Astrocyte of the cerebellum (primary cell): ENCODE measurements around the gene IREB2.

Experiments used
- DNase-seq: peaks from one replicate; pipeline ENCODE4 v3.0.0-alpha.2; 2011; ENCODE audit warnings: low read depth
- H3K4me3 ChIP-seq: 2 replicates; pipeline ENCODE4 v1.5.1; 2011; ENCODE audit warnings: mild to moderate bottlenecking, low read depth, low read length, moderate library complexity
- CTCF ChIP-seq: IDR thresholded peaks from 2 replicates; pipeline ENCODE4 v1.5.1; 2012; ENCODE audit warnings: low read length, low read depth, moderate library complexity, mild to moderate bottlenecking; ENCODE audit errors: missing control alignments
- in situ Hi-C: cut with HindIII; loops from 2 replicates; pipeline ENCODE4 v1.10.0; 2017; ENCODE audit warnings: low sequenced_read_pairs

IREB2 gene

GRCh38 chr15:78449220-78449999 is 11.4 kb downstream of the IREB2 start:
- H3K4me3 ChIP-seq: no peak overlapping the region
- TF ChIP-seq CTCF: no peak
- DNase-seq: no peak
- in situ Hi-C loops: no loop called here

GRCh38 chr15:78450285-78450858 is 12.4 kb downstream of the IREB2 start:
- in situ Hi-C loops: no loop called here
- no peak for DNase-seq
- TF ChIP-seq CTCF: no peak
- no peak overlapping the region for H3K4me3 ChIP-seq

GRCh38 chr15:78452485-78452884 is 14.5 kb downstream of the IREB2 start:
- no peak overlapping the region for H3K4me3 ChIP-seq
- no peak for DNase-seq
- in situ Hi-C loops: no loop called here
- no peak for TF ChIP-seq CTCF

- DNase-seq: no peak
- no peak overlapping the region for H3K4me3 ChIP-seq
- no peak for TF ChIP-seq CTCF
- in situ Hi-C loops: no loop called here
Measured at GRCh38 chr15:78453447-78453846, 15.4 kb downstream of the IREB2 start.

- no peak for DNase-seq
- in situ Hi-C loops: no loop called here
- no peak overlapping the region for H3K4me3 ChIP-seq
- TF ChIP-seq CTCF: no peak
Measured at GRCh38 chr15:78454992-78455391, 17.0 kb downstream of the IREB2 start.

- TF ChIP-seq CTCF: no peak
- in situ Hi-C loops: no loop called here
- no peak overlapping the region for H3K4me3 ChIP-seq
- no peak for DNase-seq
Measured at GRCh38 chr15:78455749-78456148, 17.7 kb downstream of the IREB2 start.
